Fibroblast of mammary gland (primary cell): ENCODE results near the gene AFAP1L1.

Experiments used
- DNase-seq: peaks from one replicate; pipeline ENCODE4 v3.0.0-alpha.2; 2010; ENCODE audit warnings: low read depth
- H3K4me3 ChIP-seq: 2 replicates; pipeline ENCODE4 v1.5.1; 2011; ENCODE audit warnings: low read depth, mild to moderate bottlenecking, low read length, moderate library complexity; ENCODE audit not compliant: control insufficient read depth
- CTCF ChIP-seq: conservative IDR thresholded peaks from 2 replicates; pipeline ENCODE4 v1.5.1; 2011; ENCODE audit warnings: low read depth, low read length, inconsistent platforms; ENCODE audit not compliant: control insufficient read depth, insufficient read depth

Gene AFAP1L1

GRCh38 chr5:149277801-149278200, 6.1 kb downstream of the AFAP1L1 start:
- no peak overlapping the region for H3K4me3 ChIP-seq
- peak; percentile 38 for DNase-seq
- no peak for TF ChIP-seq CTCF

GRCh38 chr5:149278451-149279210, 7.0 kb downstream of the AFAP1L1 start:
- no peak for DNase-seq
- no peak overlapping the region for H3K4me3 ChIP-seq
- no peak for TF ChIP-seq CTCF

GRCh38 chr5:149279661-149280060, 8.0 kb downstream of the AFAP1L1 start:
- TF ChIP-seq CTCF: no peak
- no peak for DNase-seq

GRCh38 chr5:149280124-149280523, 8.5 kb downstream of the AFAP1L1 start:
- no peak for DNase-seq
- TF ChIP-seq CTCF: no peak
- H3K4me3 ChIP-seq: no peak overlapping the region

More at GRCh38 chr5:149279661-149280060, 8.0 kb downstream of the AFAP1L1 start:
- no peak overlapping the region for H3K4me3 ChIP-seq

DNA sequence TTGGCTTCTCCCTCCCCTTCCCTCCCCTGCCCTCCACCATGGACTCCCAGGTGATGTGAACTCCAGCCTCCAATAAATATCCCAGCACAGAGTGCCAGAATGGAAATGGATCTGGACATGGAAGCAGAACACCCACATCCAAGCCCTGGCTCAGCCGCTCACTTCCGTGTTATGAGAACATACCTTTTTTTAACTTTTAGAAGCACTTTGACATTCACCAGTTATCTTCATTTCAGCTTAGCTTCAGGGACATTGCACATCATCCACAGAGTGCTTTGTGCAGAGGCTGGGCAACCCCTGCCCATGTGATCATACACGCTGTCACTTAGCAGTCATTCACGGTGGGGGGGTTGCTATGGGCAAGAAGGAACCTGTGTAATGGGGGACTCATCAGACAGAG, 9.1 kb downstream of the AFAP1L1 start:
- no peak for TF ChIP-seq CTCF
- no peak overlapping the region for H3K4me3 ChIP-seq
- DNase-seq: no peak

DNA sequence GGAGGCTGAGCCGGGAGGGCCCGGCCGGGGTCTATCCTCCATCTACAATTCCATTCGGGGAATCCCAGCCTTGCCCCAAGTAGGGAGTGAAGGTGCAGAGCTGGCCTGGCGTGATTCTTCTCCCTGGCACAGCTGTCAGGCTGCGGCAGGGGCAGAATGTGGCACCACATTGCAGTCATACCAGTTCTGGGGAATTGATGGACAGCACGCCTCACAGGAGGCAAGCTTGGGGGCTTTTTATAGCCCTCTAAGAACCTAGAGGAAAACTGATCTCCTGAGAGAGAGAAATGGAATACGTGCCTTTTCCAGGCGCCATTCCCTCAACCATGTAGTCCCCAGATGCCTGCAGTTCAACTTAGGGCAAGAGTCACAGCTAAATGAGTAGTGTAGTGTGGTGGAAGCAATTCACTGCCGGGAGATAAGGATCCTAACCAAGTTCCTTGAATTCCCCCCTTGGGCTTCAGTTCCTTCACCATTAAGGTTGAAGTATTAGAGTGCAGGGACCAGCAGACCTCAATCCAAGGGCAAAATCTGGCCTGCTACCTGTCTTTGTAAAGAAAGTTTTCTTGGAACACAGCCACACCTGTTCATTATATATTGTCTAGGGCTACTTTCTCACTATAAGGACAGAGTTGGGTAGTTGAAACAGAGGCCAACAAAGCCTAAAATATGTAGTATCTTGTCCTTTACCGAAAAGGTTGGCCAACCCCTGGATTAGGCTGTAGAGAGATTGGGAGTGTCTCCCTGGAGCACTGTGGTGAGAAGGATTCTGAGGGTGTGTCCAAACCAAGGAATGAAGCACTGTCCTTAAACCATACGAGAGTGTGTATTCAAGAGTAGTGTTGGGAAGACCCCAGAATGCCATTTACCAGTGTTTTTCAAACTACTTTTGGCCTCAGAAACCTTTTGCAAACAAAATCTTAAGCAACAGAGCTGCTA, 10.6 kb downstream of the AFAP1L1 start:
- TF ChIP-seq CTCF: no peak
- H3K4me3 ChIP-seq: no peak overlapping the region
- DNase-seq: no peak
